K562 (cell line): Measurements from ENCODE around the gene CD19. TPM values are rescaled to one million over a fixed set of nuclear protein-coding genes. Genes with fewer than 3 reads are reported as not detected.

Experiments
- ETS2 ChIP-seq: IDR thresholded peaks from 2 replicates; pipeline ENCODE4 v1.6.1; 2016; ENCODE audit warnings: borderline replicate concordance, missing genetic modification characterization, mild to moderate bottlenecking, moderate library complexity, missing compliant biosample characterization; ENCODE audit not compliant: poor library complexity, severe bottlenecking
- EZH2 ChIP-seq: IDR thresholded peaks from 2 replicates; pipeline ENCODE4 v1.6.1; 2012; ENCODE audit warnings: low read depth, mild to moderate bottlenecking, inconsistent platforms, low read length, borderline replicate concordance
- FIP1L1 ChIP-seq: fragments of 200-400 bp; formaldehyde crosslinking; IDR thresholded peaks from 2 replicates; pipeline ENCODE4 v1.6.1; 2018; ENCODE audit warnings: mild to moderate bottlenecking, low read depth, low read length; ENCODE audit not compliant: poor library complexity, severe bottlenecking
- HIVEP1 ChIP-seq: fragments of 250-450 bp; sonication (Bioruptor Pico); IDR thresholded peaks from 2 replicates; pipeline ENCODE4 v1.4.0; 2020; ENCODE audit warnings: mild to moderate bottlenecking
- IFI16 ChIP-seq: fragments of 250-450 bp; sonication (Bioruptor Pico); IDR thresholded peaks from 2 replicates; pipeline ENCODE4 v2.1.2; 2022; ENCODE audit warnings: mild to moderate bottlenecking, inconsistent platforms
- NELFE ChIP-seq: IDR thresholded peaks from 2 replicates; pipeline ENCODE4 v1.6.1; 2011; ENCODE audit warnings: mild to moderate bottlenecking; ENCODE audit not compliant: insufficient read depth, insufficient read length
- NFE2 ChIP-seq: IDR thresholded peaks from 2 replicates; pipeline ENCODE4 v1.6.1; 2014; ENCODE audit warnings: antibody characterized with exemption, low read depth
- TARDBP ChIP-seq: fragments of 450-650 bp; IDR thresholded peaks from 2 replicates; pipeline ENCODE4 v1.6.1; 2016
- ZNF140 ChIP-seq: fragments of 250-450 bp; sonication (Bioruptor Pico); IDR thresholded peaks from 2 replicates; pipeline ENCODE4 v1.8.0; 2021; ENCODE audit warnings: moderate library complexity, mild to moderate bottlenecking, inconsistent platforms
- ZNF586 ChIP-seq: fragments of 450-650 bp; formaldehyde crosslinking; conservative IDR thresholded peaks from 2 replicates; pipeline ENCODE4 v1.4.0; 2020; ENCODE audit warnings: mild to moderate bottlenecking, moderate library complexity
- ZNF696 ChIP-seq: fragments of 250-450 bp; sonication (Bioruptor Pico); conservative IDR thresholded peaks from 2 replicates; pipeline ENCODE4 v1.4.0; 2020; ENCODE audit warnings: mild to moderate bottlenecking, moderate library complexity
- ZNF785 ChIP-seq: fragments of 250-450 bp; sonication (Bioruptor Pico); IDR thresholded peaks from 2 replicates; pipeline ENCODE4 v1.4.0; 2020; ENCODE audit warnings: mild to moderate bottlenecking
- polyA plus RNA-seq, 8 experiments: library from polyadenylated mRNA; depleted of rRNA in 4 of 8; stranded (reverse) in 5 of 8; unstranded in 3 of 8; fragments of >200 nt; fragmentation: Nextera tagmentation in 2 of 8; fragmentation: Illumina TruSeq in 1 of 8; extraction: Ambion mirVana in 2 of 8; extraction: Trizol in 1 of 8; gene quantifications; 2 replicates each; pipeline versions ENCODE4 v1.2.1 to v1.2.3, GENCODE V29; 2011 to 2014; ENCODE audit warnings: inconsistent platforms in 1 of 8, missing spikeins in 1 of 8
- total RNA-seq, 7 experiments: library from RNA; depleted of rRNA in 6 of 7; stranded (reverse); fragments of >200 nt in 6 of 7; fragmentation: Illumina TruSeq in 2 of 7; extraction: Trizol in 2 of 7; gene quantifications; 2 replicates each; pipeline versions ENCODE4 v1.2.1 to v1.2.3, GENCODE V29; 2011 to 2021; ENCODE audit warnings: low replicate concordance in 1 of 7
- TF ChIP-seq, protein P1 (sequence below): sonication (generic); IDR thresholded peaks from 2 replicates; pipeline ENCODE4 v1.6.1; 2016
- TF ChIP-seq, protein P2 (sequence below), 2 experiments: IDR thresholded peaks; 2 replicates each; pipeline ENCODE4 v1.6.1; 2011; ENCODE audit warnings: borderline replicate concordance in 1 of 2, control low read depth in 1 of 2, low read depth in 1 of 2, low read length in 1 of 2, mild to moderate bottlenecking in 1 of 2, mixed read lengths in 1 of 2, moderate library complexity in 1 of 2; ENCODE audit not compliant: insufficient read depth in 1 of 2, insufficient read length in 1 of 2, poor library complexity in 1 of 2, severe bottlenecking in 1 of 2; ENCODE audit errors: extremely low read depth in 1 of 2
- TF ChIP-seq, protein P3 (sequence below): fragments of 450-650 bp; IDR thresholded peaks from 2 replicates; pipeline ENCODE4 v1.6.1; 2017; ENCODE audit warnings: antibody characterized with exemption, mild to moderate bottlenecking
- TF ChIP-seq, protein P4 (sequence below): fragments of 250-450 bp; sonication (Bioruptor Pico); IDR thresholded peaks from 2 replicates; pipeline ENCODE4 v1.5.0; 2020; ENCODE audit warnings: mild to moderate bottlenecking

The CD19 gene
- total and polyA plus RNA-seq, 9 of the 15 experiments (the other 6 are each of a cell fraction or from before 2014, with no cell fraction given), result 0.27 to 3.7 (median 2.0) TPM; not detected in 1

DNA sequence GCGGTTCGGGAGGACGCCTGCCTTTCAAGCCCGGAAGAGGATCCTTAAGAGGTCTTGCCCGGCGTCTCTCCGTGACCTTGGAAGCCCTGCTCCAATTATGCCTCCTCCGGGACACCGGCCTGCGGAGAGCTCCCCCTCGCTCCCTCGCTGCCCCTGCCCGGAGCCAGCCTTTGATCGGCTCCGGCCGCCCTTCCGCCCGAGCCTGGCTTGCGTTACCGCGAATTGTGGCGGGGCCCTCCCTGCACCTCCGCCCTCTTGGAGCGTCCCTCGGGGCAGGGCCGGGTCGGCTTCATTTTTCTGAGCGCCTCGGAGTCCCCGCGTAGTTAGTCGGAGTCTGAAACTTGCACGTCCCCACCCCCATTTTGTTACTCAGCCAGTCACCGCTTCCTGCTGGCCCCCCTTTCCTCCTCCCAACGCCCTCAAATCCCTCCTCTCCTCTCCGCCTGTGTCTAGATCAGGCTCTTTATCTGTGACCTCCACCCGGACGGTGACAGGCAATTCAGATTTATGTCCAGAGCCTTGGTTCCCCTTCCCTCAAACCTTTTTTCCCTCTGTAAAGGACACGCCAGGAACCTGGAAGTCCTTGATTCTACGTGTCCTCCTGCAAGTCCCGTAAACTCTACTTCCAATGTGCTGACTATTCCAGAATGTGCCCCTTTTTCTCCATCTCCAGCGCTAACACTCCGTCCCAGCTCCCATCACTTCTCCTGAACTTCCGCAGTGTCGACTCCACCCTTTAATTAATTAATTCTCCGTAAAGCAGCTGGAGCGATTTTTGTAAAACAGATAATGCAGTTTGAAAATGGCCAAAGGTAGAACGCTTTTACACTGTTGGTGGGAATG lies 6.2 kb upstream of the CD19 start (continued):
- TF ChIP-seq IFI16 (CRISPR knock-in tag) (no peak), HIVEP1 (peak; percentile 72; the same call in 1 of the 2 replicates), ZNF785 (CRISPR knock-in tag) (no peak), ZNF140 (no peak), NELFE (no peak), ZNF586 (no peak), TARDBP (peak; percentile 22; the same call in 1 of the 2 replicates), FIP1L1 (no peak), NFE2 (peak; percentile 47; the same call in 1 of the 2 replicates), ETS2 (tag) (no peak), EZH2 (no peak), ZNF696 (CRISPR knock-in tag) (no peak)
- TF ChIP-seq, protein P1, sequence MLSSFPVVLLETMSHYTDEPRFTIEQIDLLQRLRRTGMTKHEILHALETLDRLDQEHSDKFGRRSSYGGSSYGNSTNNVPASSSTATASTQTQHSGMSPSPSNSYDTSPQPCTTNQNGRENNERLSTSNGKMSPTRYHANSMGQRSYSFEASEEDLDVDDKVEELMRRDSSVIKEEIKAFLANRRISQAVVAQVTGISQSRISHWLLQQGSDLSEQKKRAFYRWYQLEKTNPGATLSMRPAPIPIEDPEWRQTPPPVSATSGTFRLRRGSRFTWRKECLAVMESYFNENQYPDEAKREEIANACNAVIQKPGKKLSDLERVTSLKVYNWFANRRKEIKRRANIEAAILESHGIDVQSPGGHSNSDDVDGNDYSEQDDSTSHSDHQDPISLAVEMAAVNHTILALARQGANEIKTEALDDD, result peak; percentile 65; the same call in 1 of the 2 replicates
- TF ChIP-seq, protein P2, sequence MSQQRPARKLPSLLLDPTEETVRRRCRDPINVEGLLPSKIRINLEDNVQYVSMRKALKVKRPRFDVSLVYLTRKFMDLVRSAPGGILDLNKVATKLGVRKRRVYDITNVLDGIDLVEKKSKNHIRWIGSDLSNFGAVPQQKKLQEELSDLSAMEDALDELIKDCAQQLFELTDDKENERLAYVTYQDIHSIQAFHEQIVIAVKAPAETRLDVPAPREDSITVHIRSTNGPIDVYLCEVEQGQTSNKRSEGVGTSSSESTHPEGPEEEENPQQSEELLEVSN (IDR thresholded peaks at IDR 0.05; ENCODE audit: borderline replicate concordance in 1 of 2, extremely low read depth in 1 of 2, insufficient read depth in 1 of 2, insufficient read length in 1 of 2, low read depth in 1 of 2, low read length in 1 of 2, poor library complexity in 1 of 2, severe bottlenecking in 1 of 2), result peak in 1 of 2 experiments; percentile 53
- TF ChIP-seq, protein P3, sequence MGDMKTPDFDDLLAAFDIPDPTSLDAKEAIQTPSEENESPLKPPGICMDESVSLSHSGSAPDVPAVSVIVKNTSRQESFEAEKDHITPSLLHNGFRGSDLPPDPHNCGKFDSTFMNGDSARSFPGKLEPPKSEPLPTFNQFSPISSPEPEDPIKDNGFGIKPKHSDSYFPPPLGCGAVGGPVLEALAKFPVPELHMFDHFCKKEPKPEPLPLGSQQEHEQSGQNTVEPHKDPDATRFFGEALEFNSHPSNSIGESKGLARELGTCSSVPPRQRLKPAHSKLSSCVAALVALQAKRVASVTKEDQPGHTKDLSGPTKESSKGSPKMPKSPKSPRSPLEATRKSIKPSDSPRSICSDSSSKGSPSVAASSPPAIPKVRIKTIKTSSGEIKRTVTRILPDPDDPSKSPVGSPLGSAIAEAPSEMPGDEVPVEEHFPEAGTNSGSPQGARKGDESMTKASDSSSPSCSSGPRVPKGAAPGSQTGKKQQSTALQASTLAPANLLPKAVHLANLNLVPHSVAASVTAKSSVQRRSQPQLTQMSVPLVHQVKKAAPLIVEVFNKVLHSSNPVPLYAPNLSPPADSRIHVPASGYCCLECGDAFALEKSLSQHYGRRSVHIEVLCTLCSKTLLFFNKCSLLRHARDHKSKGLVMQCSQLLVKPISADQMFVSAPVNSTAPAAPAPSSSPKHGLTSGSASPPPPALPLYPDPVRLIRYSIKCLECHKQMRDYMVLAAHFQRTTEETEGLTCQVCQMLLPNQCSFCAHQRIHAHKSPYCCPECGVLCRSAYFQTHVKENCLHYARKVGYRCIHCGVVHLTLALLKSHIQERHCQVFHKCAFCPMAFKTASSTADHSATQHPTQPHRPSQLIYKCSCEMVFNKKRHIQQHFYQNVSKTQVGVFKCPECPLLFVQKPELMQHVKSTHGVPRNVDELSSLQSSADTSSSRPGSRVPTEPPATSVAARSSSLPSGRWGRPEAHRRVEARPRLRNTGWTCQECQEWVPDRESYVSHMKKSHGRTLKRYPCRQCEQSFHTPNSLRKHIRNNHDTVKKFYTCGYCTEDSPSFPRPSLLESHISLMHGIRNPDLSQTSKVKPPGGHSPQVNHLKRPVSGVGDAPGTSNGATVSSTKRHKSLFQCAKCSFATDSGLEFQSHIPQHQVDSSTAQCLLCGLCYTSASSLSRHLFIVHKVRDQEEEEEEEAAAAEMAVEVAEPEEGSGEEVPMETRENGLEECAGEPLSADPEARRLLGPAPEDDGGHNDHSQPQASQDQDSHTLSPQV, result no peak
- TF ChIP-seq, protein P4, sequence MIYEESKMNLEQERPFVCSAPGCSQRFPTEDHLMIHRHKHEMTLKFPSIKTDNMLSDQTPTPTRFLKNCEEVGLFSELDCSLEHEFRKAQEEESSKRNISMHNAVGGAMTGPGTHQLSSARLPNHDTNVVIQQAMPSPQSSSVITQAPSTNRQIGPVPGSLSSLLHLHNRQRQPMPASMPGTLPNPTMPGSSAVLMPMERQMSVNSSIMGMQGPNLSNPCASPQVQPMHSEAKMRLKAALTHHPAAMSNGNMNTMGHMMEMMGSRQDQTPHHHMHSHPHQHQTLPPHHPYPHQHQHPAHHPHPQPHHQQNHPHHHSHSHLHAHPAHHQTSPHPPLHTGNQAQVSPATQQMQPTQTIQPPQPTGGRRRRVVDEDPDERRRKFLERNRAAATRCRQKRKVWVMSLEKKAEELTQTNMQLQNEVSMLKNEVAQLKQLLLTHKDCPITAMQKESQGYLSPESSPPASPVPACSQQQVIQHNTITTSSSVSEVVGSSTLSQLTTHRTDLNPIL, result no peak
